H1 (cell line): ENCODE data around the gene CELF1. TPM values are rescaled to one million over a fixed set of nuclear protein-coding genes. Genes with fewer than 3 reads are reported as not detected.

Source experiments
- CTCF ChIA-PET: fragments of 300-600 bp; sonication (Branson Sonifier 250); formaldehyde crosslinking; loops from one replicate; lab custom pipeline; 2021; ENCODE audit not compliant: partially characterized antibody; lab: Charles Lee
- POLR2A ChIA-PET: fragments of 300-600 bp; sonication (Branson Sonifier 250); formaldehyde crosslinking; loops from one replicate; lab custom pipeline; 2021; ENCODE audit warnings: inconsistent platforms; ENCODE audit not compliant: partially characterized antibody; lab: Charles Lee
- DNase-seq, 2 experiments: peaks; one replicate each; pipeline versions ENCODE4 v3.0.0 to v3.0.0-alpha.2; 2010 to 2022; ENCODE audit warnings: low spot score in 2 of 2, low read depth in 1 of 2, mixed read lengths in 1 of 2
- FAIRE-seq: peaks from 2 replicates; lab custom pipeline; 2011; peaks lifted over from hg19 to GRCh38; lab: Jason Lieb, UNC
- H2AFZ ChIP-seq: 2 replicates; pipeline ENCODE4 v1.8.1; 2012; ENCODE audit warnings: low read length, inconsistent platforms
- H2AK5ac ChIP-seq: 2 replicates; pipeline ENCODE4 v1.6.1; 2013; ENCODE audit warnings: low read depth, low read length
- H2BK120ac ChIP-seq: replicated peaks from 2 replicates; pipeline ENCODE3; 2013; ENCODE audit warnings: low read depth, low read length, inconsistent platforms
- H2BK12ac ChIP-seq: 2 replicates; pipeline ENCODE4 v1.6.1; 2013; ENCODE audit warnings: low read depth, low read length
- H2BK15ac ChIP-seq: 2 replicates; pipeline ENCODE4 v1.6.1; 2013; ENCODE audit warnings: low read length
- H2BK20ac ChIP-seq: 2 replicates; pipeline ENCODE4 v1.6.1; 2013; ENCODE audit warnings: low read length
- H2BK5ac ChIP-seq: 2 replicates; pipeline ENCODE4 v1.6.1; 2013; ENCODE audit warnings: low read depth, low read length
- H3K14ac ChIP-seq: 2 replicates; pipeline ENCODE4 v1.6.1; 2013; ENCODE audit warnings: inconsistent platforms; ENCODE audit not compliant: insufficient read length
- H3K18ac ChIP-seq: 2 replicates; pipeline ENCODE4 v1.6.1; 2013; ENCODE audit warnings: low read length; ENCODE audit errors: extremely low read depth
- H3K23ac ChIP-seq: 2 replicates; pipeline ENCODE4 v1.6.1; 2013; ENCODE audit warnings: inconsistent platforms; ENCODE audit not compliant: insufficient read length
- H3K23me2 ChIP-seq: 2 replicates; pipeline ENCODE4 v1.6.1; 2013; ENCODE audit warnings: low read depth, low read length
- H3K27ac ChIP-seq: 2 replicates; pipeline ENCODE4 v1.6.1; 2011; ENCODE audit warnings: low read depth, low read length, inconsistent platforms
- H3K27me3 ChIP-seq, 4 experiments: replicated peaks in 1 of 4; 1 replicate in 1 of 4; 2 replicates in 3 of 4; pipeline versions ENCODE4 v1.6.1 to v1.8.1; 2011 to 2013; ENCODE audit warnings: low read length in 3 of 4, mild to moderate bottlenecking in 3 of 4, inconsistent platforms in 2 of 4, mixed read lengths in 2 of 4, moderate library complexity in 1 of 4; ENCODE audit not compliant: control insufficient read depth in 3 of 4, insufficient read depth in 3 of 4; ENCODE audit errors: extremely low read depth in 1 of 4
- H3K36me3 ChIP-seq, 4 experiments: 2 replicates each; pipeline versions ENCODE4 v1.6.1 to v1.8.1; 2011 to 2013; ENCODE audit warnings: mild to moderate bottlenecking in 4 of 4, low read length in 3 of 4, moderate library complexity in 2 of 4, control low read depth in 1 of 4, inconsistent platforms in 1 of 4; ENCODE audit not compliant: insufficient read depth in 4 of 4, control insufficient read depth in 2 of 4
- H3K4ac ChIP-seq: replicated peaks from 2 replicates; pipeline ENCODE3; 2013; ENCODE audit warnings: low read length, low read depth, mixed read lengths, inconsistent platforms; ENCODE audit not compliant: insufficient read length
- H3K4me1 ChIP-seq, 4 experiments: replicated peaks in 1 of 4; 1 replicate in 1 of 4; 2 replicates in 3 of 4; pipeline versions ENCODE4 v1.6.1 to v1.8.1; 2011 to 2013; ENCODE audit warnings: low read length in 3 of 4, inconsistent platforms in 2 of 4, mixed read lengths in 1 of 4; ENCODE audit not compliant: insufficient read depth in 4 of 4, control insufficient read depth in 3 of 4
- H3K4me2 ChIP-seq, 2 experiments: 2 replicates each; pipeline versions ENCODE4 v1.6.1 to v1.8.1; 2011 to 2013; ENCODE audit warnings: low read depth in 2 of 2, low read length in 2 of 2, control low read depth in 1 of 2, inconsistent platforms in 1 of 2, mild to moderate bottlenecking in 1 of 2; ENCODE audit not compliant: insufficient read depth in 1 of 2
- H3K4me3 ChIP-seq, 4 experiments: fragments of 200-600, 300-600 bp in 1 of 4; sonication (generic), shearing (Covaris generic), sonication (Bioruptor Twin) in 1 of 4; 2 replicates each; pipeline versions ENCODE4 v1.5.1 to v1.8.1; 2011 to 2016; ENCODE audit warnings: low read length in 4 of 4, low read depth in 3 of 4, control low read depth in 2 of 4, inconsistent platforms in 2 of 4, mild to moderate bottlenecking in 2 of 4, mixed read lengths in 1 of 4, moderate library complexity in 1 of 4; ENCODE audit not compliant: insufficient read depth in 2 of 4; ENCODE audit errors: extremely low read depth in 1 of 4
- H3K56ac ChIP-seq: replicated peaks from 2 replicates; pipeline ENCODE3; 2013; ENCODE audit warnings: low read depth, mild to moderate bottlenecking, mixed read lengths, low read length, inconsistent platforms; ENCODE audit not compliant: insufficient read length
- H3K79me1 ChIP-seq: 2 replicates; pipeline ENCODE4 v1.6.1; 2013; ENCODE audit warnings: low read depth, low read length, control low read depth
- H3K79me2 ChIP-seq, 2 experiments: 2 replicates each; pipeline versions ENCODE4 v1.6.1 to v1.8.1; 2012 to 2013; ENCODE audit warnings: low read length in 2 of 2, mild to moderate bottlenecking in 2 of 2, inconsistent platforms in 1 of 2; ENCODE audit not compliant: insufficient read depth in 2 of 2, control insufficient read depth in 1 of 2
- H3K9ac ChIP-seq, 4 experiments: replicated peaks in 1 of 4; 1 replicate in 1 of 4; 2 replicates in 3 of 4; pipeline versions ENCODE4 v1.6.1 to v1.8.1; 2011 to 2013; ENCODE audit warnings: low read depth in 3 of 4, low read length in 3 of 4, control low read depth in 2 of 4, mild to moderate bottlenecking in 2 of 4, moderate library complexity in 2 of 4, inconsistent platforms in 1 of 4; ENCODE audit errors: extremely low read depth in 1 of 4
- H3K9me3 ChIP-seq, 2 experiments: 2 replicates each; pipeline versions ENCODE4 v1.6.1 to v1.8.1; 2012 to 2013; ENCODE audit warnings: mild to moderate bottlenecking in 2 of 2, moderate library complexity in 2 of 2, control low read depth in 1 of 2, inconsistent platforms in 1 of 2, low read depth in 1 of 2, low read length in 1 of 2, mixed read lengths in 1 of 2; ENCODE audit not compliant: insufficient read depth in 2 of 2
- H4K20me1 ChIP-seq, 2 experiments: replicated peaks in 1 of 2; 2 replicates each; pipeline versions ENCODE3 to v1.8.1; 2011 to 2013; ENCODE audit warnings: inconsistent platforms in 2 of 2, low read length in 2 of 2, mild to moderate bottlenecking in 1 of 2; ENCODE audit not compliant: insufficient read depth in 2 of 2, control insufficient read depth in 1 of 2
- H4K5ac ChIP-seq: 2 replicates; pipeline ENCODE4 v1.6.1; 2013; ENCODE audit warnings: low read length, low read depth, mixed read lengths, inconsistent platforms; ENCODE audit not compliant: insufficient read length
- H4K8ac ChIP-seq: 2 replicates; pipeline ENCODE4 v1.8.0; 2013; ENCODE audit warnings: mild to moderate bottlenecking, moderate library complexity, low read length, inconsistent platforms; ENCODE audit not compliant: insufficient read depth; ENCODE audit errors: extremely low read depth
- H4K91ac ChIP-seq: replicated peaks from 2 replicates; pipeline ENCODE3; 2013; ENCODE audit warnings: low read length, mixed read lengths, inconsistent platforms; ENCODE audit not compliant: insufficient read length
- KDM5A ChIP-seq: fragments of 200-600 bp; IDR thresholded peaks from 2 replicates; pipeline ENCODE4 v1.7.1; 2012; ENCODE audit warnings: mild to moderate bottlenecking, low read length, inconsistent platforms, mixed read lengths
- TEAD4 ChIP-seq: IDR thresholded peaks from 2 replicates; pipeline ENCODE4 v1.6.1; 2012; ENCODE audit warnings: low read depth, low read length, inconsistent platforms, mixed read lengths
- YY1 ChIP-seq: IDR thresholded peaks from 2 replicates; pipeline ENCODE4 v1.6.1; 2011; ENCODE audit warnings: low read depth, mild to moderate bottlenecking, low read length
- WGBS, 2 experiments: shearing (Covaris generic) in 1 of 2; methylation state at CpG; one replicate each; pipeline versions ENCODE4 v1.1.6 to v1.1.7; 2013 to 2015; ENCODE audit warnings: low lambda C conversion rate in 2 of 2, mixed read lengths in 2 of 2, inconsistent platforms in 1 of 2, low coverage in 1 of 2, missing lambda C conversion rate in 1 of 2; ENCODE audit not compliant: insufficient replicate concordance in 2 of 2, insufficient coverage in 1 of 2, insufficient read length in 1 of 2; ENCODE audit errors: extremely low coverage in 1 of 2, missing lambda C conversion rate in 1 of 2; 5-methylcytosine and 5-hydroxymethylcytosine counted together
- polyA plus RNA-seq, 7 experiments: library from polyadenylated mRNA; depleted of rRNA in 3 of 7; stranded (reverse) in 5 of 7; unstranded in 2 of 7; fragments of >200 nt in 5 of 7; fragments of 200-250 nt in 2 of 7; gene quantifications; 1 replicate in 5 of 7; 2 replicates in 1 of 7; 4 replicates in 1 of 7; pipeline versions ENCODE4 v1.2.1 to v1.2.3, GENCODE V29; 2011 to 2013; ENCODE audit warnings: missing spikeins in 2 of 7, mixed read lengths in 2 of 7
- total RNA-seq: library from RNA; stranded (reverse); fragmentation: NEBNext Ultra II Directional; extraction: Animal tissue kit (Norgen Biotek cat#: 25700); gene quantifications from 2 replicates; pipeline ENCODE4 v1.2.1, GENCODE V29; 2021

Gene CELF1
- total and polyA plus RNA-seq, 2 of the 8 experiments (the other 6 are each of a cell fraction or from before 2014, with no cell fraction given): 131 to 197 TPM

GRCh38 chr11:47446833-47447232 lies 106.1 kb downstream of the CELF1 start:
- Histone ChIP-seq H4K91ac (no peak overlapping the region), H2AK5ac (no peak overlapping the region), H2BK12ac (no peak overlapping the region), H4K8ac (no peak overlapping the region), H3K56ac (no peak overlapping the region), H3K14ac (no peak overlapping the region), H3K23ac (no peak overlapping the region), H3K27ac (no peak overlapping the region), H3K9ac (no peak overlapping the region), H2BK20ac (no peak overlapping the region), H3K36me3 (no peaks in the 10 kb centered on the region), H3K4me1 (no peaks in the 10 kb centered on the region; a peak in 2 of 7 replicates), H3K9me3 (no peaks in the 10 kb centered on the region), H3K79me1 (no peaks in the 10 kb centered on the region), H3K79me2 (no peaks in the 10 kb centered on the region), H3K18ac (no peak overlapping the region), H3K23me2 (no peaks in the 10 kb centered on the region), H3K4me2 (no peak overlapping the region), H4K20me1 (no peaks in the 10 kb centered on the region), H3K4me3 (no peak overlapping the region), H2BK120ac (no peak overlapping the region), H4K5ac (no peak overlapping the region), H3K27me3 (no peaks in the 10 kb centered on the region), H2BK15ac (no peak overlapping the region), H2BK5ac (no peak overlapping the region), H2AFZ (no peak overlapping the region), H3K4ac (no peak overlapping the region)
- POLR2A ChIA-PET: no interaction called here
- DNase-seq (no peak), FAIRE-seq (no peak)
- TF ChIP-seq YY1: peak; percentile 39; the same call in 1 of the 2 replicates
- TF ChIP-seq TEAD4: peak; percentile 86
- TF ChIP-seq KDM5A: no peak
- CTCF ChIA-PET: no interaction called here
- 97% methylated on average over 9 of the region's 9 CpGs; no CpG with 5 or more reads in 1 of the 2 experiments for WGBS, 2 experiments
